Measurements from ENCODE around the gene LRCOL1. TPM values are rescaled to one million over a fixed set of nuclear protein-coding genes. Genes with fewer than 3 reads are reported as not detected.

Gene LRCOL1
- total RNA-seq, 1 donor from 2014 or later, result not detected

DNA sequence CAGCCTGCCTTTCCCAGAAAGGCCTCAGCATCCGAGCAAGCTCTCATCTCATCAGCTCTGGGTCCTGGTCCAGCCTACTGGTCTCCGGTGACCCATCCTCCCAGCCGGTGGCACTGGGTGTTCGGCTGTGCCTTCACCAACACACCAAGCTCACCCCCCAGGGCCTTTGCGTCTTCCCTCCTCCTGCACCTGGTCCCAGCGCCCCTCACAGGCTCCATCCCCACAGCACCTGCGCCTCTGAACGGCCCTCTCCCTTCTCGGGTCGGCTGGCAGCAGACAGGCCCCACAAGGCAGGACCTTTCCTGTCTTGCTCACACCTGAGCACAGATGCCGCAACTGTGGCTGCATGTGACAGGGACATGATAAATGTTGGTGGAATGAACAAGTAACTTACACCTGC is 21.3 kb upstream of the LRCOL1 start:
- H3K4me3 ChIP-seq, result no peak overlapping the region
- no peak for TF ChIP-seq POLR2AphosphoS5 (IDR thresholded peaks at IDR 0.05; ENCODE audit: insufficient read depth in 1 of 2, low read depth in 1 of 2)
- no peak for TF ChIP-seq POLR2A (IDR thresholded peaks at IDR 0.05)
- TF ChIP-seq, protein P1, sequence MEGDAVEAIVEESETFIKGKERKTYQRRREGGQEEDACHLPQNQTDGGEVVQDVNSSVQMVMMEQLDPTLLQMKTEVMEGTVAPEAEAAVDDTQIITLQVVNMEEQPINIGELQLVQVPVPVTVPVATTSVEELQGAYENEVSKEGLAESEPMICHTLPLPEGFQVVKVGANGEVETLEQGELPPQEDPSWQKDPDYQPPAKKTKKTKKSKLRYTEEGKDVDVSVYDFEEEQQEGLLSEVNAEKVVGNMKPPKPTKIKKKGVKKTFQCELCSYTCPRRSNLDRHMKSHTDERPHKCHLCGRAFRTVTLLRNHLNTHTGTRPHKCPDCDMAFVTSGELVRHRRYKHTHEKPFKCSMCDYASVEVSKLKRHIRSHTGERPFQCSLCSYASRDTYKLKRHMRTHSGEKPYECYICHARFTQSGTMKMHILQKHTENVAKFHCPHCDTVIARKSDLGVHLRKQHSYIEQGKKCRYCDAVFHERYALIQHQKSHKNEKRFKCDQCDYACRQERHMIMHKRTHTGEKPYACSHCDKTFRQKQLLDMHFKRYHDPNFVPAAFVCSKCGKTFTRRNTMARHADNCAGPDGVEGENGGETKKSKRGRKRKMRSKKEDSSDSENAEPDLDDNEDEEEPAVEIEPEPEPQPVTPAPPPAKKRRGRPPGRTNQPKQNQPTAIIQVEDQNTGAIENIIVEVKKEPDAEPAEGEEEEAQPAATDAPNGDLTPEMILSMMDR (IDR thresholded peaks at IDR 0.05), result no peak
- H3K27me3 ChIP-seq, result no peaks in the 10 kb centered on the region
- no peaks in the 10 kb centered on the region for H3K4me1 ChIP-seq
- H3K9me3 ChIP-seq, result no peaks in the 10 kb centered on the region
- no peak overlapping the region for H3K27ac ChIP-seq
- peaks cover 0 to 57% of the 10 kb centered on the region in 2 donors for H3K36me3 ChIP-seq
- intact Hi-C loops (cut with DNase I), result no loop called here
- no peak for DNase-seq (ENCODE audit: extremely low spot score in 2 of 2)

- peaks cover 0 to 55% of the 10 kb centered on the region in 2 donors for H3K36me3 ChIP-seq
Measured at GRCh38 chr12:132630672-132631071, 20.3 kb upstream of the LRCOL1 start.

GRCh38 chr12:132629330-132629729 is 18.9 kb upstream of the LRCOL1 start:
- intact Hi-C loops (cut with DNase I), result no loop called here
- Histone ChIP-seq H3K4me1 (no peaks in the 10 kb centered on the region), H3K36me3 (peaks cover 0 to 59% of the 10 kb centered on the region in 2 donors), H3K9me3 (no peaks in the 10 kb centered on the region), H3K4me3 (no peak overlapping the region), H3K27me3 (no peaks in the 10 kb centered on the region), H3K27ac (no peak overlapping the region)
- TF ChIP-seq, protein P1 (IDR thresholded peaks at IDR 0.05), result no peak
- TF ChIP-seq POLR2AphosphoS5 (IDR thresholded peaks at IDR 0.05; ENCODE audit: insufficient read depth in 1 of 2, low read depth in 1 of 2), result no peak
- no peak for TF ChIP-seq POLR2A (IDR thresholded peaks at IDR 0.05)
- DNase-seq (ENCODE audit: extremely low spot score in 2 of 2), result no peak

More at GRCh38 chr12:132630672-132631071, 20.3 kb upstream of the LRCOL1 start:
- Histone ChIP-seq H3K9me3 (no peaks in the 10 kb centered on the region), H3K4me1 (no peaks in the 10 kb centered on the region), H3K27ac (no peak overlapping the region), H3K27me3 (no peaks in the 10 kb centered on the region), H3K4me3 (no peak overlapping the region)
- intact Hi-C loops (cut with DNase I), result no loop called here
- no peak for DNase-seq (ENCODE audit: extremely low spot score in 2 of 2)
- TF ChIP-seq POLR2AphosphoS5 (IDR thresholded peaks at IDR 0.05; ENCODE audit: insufficient read depth in 1 of 2, low read depth in 1 of 2), result no peak
- no peak for TF ChIP-seq POLR2A (IDR thresholded peaks at IDR 0.05)
- TF ChIP-seq, protein P1 (IDR thresholded peaks at IDR 0.05), result no peak

GRCh38 chr12:132625731-132626430 is 15.5 kb upstream of the LRCOL1 start:
- intact Hi-C loops (cut with DNase I), result no loop called here
- H3K27ac ChIP-seq, result no peak overlapping the region
- H3K36me3 ChIP-seq, result peaks cover 0 to 25% of the 10 kb centered on the region in 2 donors
- H3K9me3 ChIP-seq, result no peaks in the 10 kb centered on the region
- no peak for DNase-seq (ENCODE audit: extremely low spot score in 2 of 2)
- H3K4me3 ChIP-seq, result no peak overlapping the region
- peaks cover 19% of the 10 kb centered on the region for H3K4me1 ChIP-seq
- TF ChIP-seq, protein P1 (IDR thresholded peaks at IDR 0.05), result no peak
- TF ChIP-seq POLR2AphosphoS5 (IDR thresholded peaks at IDR 0.05; ENCODE audit: insufficient read depth in 1 of 2, low read depth in 1 of 2) (no peak), POLR2A (IDR thresholded peaks at IDR 0.05) (no peak)
- H3K27me3 ChIP-seq, result no peaks in the 10 kb centered on the region

DNA sequence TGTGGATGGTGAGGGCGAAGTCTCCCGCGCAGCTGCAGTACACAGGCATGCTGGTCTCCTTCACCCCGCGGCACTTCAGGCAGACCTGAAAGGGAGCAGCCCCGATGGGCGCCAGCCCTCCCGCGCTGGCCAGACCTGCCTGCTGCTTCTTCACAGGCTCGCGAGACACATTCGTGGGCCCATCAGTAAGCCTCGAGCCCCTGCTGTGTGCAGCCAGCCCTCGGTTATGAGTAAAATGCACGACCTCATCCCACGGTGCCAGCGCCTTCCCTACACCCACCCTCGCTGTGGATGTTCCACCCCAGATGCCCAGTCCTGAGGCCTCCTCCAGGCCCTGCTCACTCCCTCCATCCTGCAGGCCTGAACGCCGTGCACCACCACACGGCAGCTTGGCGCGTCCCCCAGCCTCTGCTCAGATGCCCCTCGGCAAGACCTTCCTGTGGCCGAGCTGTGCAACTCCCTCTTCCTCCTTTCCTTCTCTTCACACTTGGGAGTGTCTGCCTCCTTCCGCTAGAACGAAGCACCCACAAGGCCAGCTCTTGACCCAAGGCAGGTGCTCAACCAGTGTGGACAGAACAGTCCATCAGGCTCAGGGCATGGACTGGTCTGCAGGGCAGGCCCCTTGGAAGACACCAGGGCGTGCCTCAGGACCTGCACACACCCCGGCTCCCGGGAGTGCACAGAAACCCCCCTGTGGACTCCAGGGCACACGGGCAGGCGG is 14.7 kb upstream of the LRCOL1 start:
- intact Hi-C loops (cut with DNase I), result no loop called here
- TF ChIP-seq, protein P1 (IDR thresholded peaks at IDR 0.05), result no peak
- no peak for TF ChIP-seq POLR2AphosphoS5 (IDR thresholded peaks at IDR 0.05; ENCODE audit: insufficient read depth in 1 of 2, low read depth in 1 of 2)
- no peak for TF ChIP-seq POLR2A (IDR thresholded peaks at IDR 0.05)
- Histone ChIP-seq H3K36me3 (peaks cover 0 to 19% of the 10 kb centered on the region in 2 donors), H3K9me3 (no peaks in the 10 kb centered on the region), H3K27me3 (no peaks in the 10 kb centered on the region), H3K27ac (no peak overlapping the region), H3K4me3 (no peak overlapping the region), H3K4me1 (peaks cover 19% of the 10 kb centered on the region)
- no peak for DNase-seq (ENCODE audit: extremely low spot score in 2 of 2)
